ENCODE measurements around the gene PPP4R1.
"Not testable (repeated sequence)": the region's sequence is repeated elsewhere in the genome, so short reads cannot be mapped to it uniquely, and the experiment has no call there.

PPP4R1 gene

DNA sequence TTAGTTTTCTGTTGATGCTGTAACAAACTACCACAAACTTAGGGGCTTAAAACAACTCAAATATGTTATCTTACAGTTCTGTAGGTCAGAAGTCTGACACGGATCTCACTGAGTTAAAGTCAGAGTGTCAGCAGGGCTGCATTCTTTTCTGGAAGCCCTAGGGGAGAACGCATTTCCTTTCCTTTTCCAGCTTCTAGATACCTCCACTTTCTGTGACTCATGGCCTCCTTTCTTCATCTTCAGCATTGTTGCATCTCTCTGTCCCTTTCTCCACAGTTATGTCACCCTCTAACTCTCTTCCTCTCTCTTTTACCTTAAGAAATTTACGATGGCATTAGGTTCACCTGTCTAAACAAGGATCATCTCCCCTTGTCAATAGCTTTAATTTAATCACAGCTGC lies 13.3 kb upstream of the PPP4R1 start:
- no peak for DNase-seq

- no peak for DNase-seq
Measured at GRCh38 chr18:9619990-9620389, 5.6 kb upstream of the PPP4R1 start.

- DNase-seq: no peak
Measured at GRCh38 chr18:9619545-9619944, 5.2 kb upstream of the PPP4R1 start.

GRCh38 chr18:9619056-9619455 lies 4.7 kb upstream of the PPP4R1 start:
- DNase-seq: no peak

- no peak for DNase-seq
Measured at GRCh38 chr18:9617006-9617542, 2.7 kb upstream of the PPP4R1 start.

- no peak for DNase-seq
Measured at GRCh38 chr18:9616049-9616448, 1.7 kb upstream of the PPP4R1 start.

- DNase-seq: no peak
Measured at GRCh38 chr18:9615280-9615797, 980 bp upstream of the PPP4R1 start.

DNA sequence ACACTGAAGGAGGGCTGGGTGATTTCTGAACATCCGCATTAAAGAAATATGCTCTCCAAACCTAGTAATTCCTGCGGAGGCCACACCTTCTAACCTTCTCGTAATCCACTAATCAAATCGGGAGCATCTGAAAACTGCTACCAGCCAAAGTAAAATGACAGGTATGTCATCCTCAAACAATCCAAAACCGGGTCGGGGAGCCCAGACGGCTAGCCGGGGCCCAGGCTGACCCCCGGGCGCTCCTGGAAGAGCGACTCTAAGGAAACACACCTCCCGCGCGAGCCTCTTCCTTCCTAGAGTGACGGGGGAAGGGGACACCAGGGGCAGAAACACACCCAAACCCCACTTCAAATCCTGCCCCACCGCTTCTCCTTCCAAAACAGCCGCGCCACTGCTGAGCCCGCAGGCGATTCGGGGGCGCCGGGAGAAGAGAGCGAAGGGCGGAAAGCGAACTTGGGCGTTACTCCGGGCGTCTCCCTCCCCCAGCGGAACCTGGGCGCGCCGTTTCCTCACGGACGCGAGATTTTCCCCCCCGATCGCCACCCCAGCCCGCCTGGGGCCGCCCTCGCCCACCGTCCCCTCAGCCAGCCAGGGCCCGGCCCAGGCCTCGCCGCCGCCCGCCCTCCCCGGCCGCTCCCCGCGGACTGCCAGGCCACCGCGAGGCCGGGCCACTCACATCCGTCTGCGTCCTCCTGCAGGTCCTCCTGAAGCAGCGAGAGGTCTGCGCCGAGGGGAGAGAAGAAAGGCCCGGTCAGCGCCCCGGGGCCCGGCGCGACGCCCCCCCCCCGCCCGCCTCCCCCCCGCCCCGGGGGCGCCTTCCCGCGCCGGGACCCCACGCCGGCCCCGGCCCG lies 584 bp downstream of the PPP4R1 start:
- DNase-seq: no peak

- DNase-seq: no peak
Measured at GRCh38 chr18:9612977-9613376, 1.4 kb downstream of the PPP4R1 start.

GRCh38 chr18:9612215-9612830 lies 2.0 kb downstream of the PPP4R1 start:
- no peak for DNase-seq

DNA sequence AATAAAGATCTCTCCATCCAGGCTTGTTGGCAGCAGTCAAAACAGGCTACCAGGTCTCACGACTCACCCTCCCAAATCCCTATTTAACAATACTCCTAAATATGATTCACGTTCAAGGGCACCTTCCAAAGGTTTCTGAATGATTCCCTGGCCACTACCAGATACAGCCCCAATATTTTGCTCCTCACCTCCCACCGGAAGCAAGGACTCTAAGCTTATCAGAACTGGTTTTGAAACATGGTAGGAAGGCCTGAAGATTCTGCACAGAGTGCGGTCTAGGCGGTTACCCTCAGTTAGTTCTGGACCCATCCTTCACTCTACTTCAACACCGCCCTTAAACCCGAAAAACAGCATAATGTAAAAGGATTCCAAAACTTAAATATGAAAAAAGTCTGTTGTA lies 5.2 kb downstream of the PPP4R1 start:
- DNase-seq: no peak

- no peak for DNase-seq
Measured at GRCh38 chr18:9608728-9609127, 5.6 kb downstream of the PPP4R1 start.

- no peak for DNase-seq
Measured at GRCh38 chr18:9608298-9608697, 6.1 kb downstream of the PPP4R1 start.

DNA sequence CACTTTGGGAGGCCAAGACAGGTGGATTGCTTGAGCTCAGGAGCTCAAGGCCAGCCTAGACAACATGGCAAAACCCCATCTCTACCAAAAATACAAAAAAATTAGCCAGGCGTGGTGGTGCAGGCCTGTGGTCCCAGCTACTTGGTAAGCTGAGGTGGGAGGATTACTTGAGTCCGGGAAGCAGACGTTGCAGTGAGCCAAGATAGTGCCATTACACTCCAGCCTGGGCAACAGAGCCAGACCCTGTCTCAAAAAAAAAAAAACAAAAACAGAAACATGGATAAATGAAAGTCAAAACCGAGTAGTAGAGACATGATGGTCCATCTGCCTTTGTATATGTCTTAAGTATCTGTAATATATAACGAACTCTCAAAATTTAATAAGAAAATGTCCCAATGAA lies 7.2 kb downstream of the PPP4R1 start:
- not testable (repeated sequence) for DNase-seq

DNA sequence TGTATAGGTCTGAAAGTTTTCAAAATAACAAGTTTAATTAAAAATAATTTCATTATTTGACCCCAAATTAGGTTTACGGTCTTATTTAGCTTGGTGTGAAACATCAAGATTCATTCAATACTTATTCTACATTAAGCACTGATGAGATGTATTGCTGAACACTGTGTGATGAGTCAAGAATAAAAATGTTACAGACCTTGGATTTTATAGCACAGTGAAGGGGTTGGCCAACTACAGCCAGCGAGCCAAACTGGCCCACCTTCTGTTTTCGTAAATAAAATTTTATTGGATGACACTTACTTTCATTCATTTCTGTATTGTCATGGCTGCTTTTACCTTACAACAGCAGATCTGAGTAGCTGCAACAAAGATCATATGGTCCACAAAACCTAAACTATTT lies 8.3 kb downstream of the PPP4R1 start:
- DNase-seq: no peak

GRCh38 chr18:9604348-9604747 lies 10.0 kb downstream of the PPP4R1 start:
- DNase-seq: no peak

DNA sequence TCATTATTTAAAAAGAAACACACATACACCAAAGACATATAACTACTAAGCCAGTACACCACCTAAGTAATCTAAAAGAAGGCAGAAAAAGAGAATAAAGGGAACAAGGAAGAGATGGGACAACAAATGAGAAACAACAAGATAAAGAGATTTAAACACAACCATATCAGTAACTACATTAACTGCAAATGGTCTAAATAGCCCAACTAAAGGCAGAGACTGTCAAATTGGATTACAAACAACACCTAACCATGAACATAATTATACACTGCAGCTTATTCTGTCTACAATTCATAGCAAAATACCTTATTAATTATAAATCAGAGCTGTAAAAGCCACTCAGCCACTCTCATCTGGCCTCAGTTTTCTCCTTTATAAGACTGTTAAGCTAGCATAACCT lies 15.0 kb downstream of the PPP4R1 start:
- no peak for DNase-seq

- no peak for DNase-seq
Measured at GRCh38 chr18:9597609-9598008, 16.8 kb downstream of the PPP4R1 start.

GRCh38 chr18:9596843-9597526 lies 17.4 kb downstream of the PPP4R1 start:
- no peak for DNase-seq

GRCh38 chr18:9596226-9596625 lies 18.1 kb downstream of the PPP4R1 start:
- DNase-seq: no peak

DNA sequence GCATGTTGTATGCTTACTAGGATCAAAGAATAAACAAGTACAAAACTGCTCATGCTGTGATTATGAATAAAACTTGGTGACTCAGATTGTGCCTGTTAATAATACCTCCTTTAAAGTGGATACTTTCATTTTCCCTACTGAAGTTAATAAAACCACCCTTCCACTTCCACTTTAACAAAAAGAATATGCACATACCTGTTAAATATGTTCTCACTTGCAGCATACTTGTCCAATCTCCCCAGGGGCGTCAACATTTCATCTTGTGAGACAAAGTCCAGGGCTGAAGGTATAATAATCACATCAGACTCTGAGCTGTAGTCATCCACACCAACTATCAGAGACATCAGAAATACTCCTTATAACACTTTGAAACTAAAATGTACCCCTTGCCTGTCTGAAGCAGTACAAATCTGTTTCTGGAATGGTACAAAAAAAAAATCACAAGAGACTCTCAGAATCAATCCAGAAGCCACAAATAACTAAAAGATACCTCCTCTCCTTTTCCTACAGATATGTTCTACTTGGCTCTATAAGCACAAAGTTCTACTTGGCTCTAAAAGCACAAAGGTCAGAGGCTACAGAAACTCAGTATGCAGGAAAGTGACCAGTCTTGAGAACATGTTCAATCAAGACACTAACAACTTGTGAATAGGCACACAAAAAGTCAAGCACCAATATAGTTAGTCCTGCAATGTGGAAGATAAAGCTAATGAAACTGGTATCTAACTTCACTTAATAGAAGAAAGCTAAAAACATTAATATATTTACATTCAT lies 19.3 kb downstream of the PPP4R1 start:
- DNase-seq: no peak

DNA sequence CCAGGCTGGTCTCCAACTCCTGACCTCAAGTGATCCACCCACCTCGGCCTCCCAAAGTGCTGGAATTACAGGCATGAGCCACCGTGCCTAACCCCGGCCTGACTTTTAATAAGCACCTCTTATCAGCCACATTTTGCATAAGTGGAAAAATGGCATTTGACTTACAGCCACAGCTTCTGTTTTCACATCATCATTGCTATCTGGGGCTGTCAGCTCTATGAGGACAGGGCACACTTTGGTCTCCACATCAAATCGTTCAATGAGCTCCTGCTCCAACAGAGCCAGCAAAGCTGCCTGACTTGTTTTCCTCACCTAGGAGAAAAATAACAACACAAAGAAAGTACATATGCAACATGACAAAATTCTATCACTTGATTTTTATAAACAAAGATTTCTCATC lies 26.4 kb downstream of the PPP4R1 start:
- DNase-seq: no peak

DNA sequence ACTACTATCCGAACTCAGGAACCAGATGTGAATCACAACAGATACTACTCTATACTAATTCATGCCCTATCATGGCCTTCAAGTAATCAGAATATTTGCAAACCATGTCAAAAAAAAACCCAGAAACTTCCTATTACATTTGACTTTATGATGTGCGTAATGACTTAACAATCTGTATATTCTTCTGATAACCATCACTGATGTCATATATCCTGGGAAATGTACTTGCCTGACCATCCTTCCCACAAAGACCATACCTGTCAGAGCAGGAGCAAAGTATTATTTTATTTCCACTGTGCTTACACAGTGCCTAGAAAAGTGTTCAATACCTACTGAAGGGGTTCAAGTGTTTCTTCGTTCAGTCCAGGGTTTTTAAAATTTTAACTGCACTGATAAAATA lies 27.5 kb downstream of the PPP4R1 start:
- no peak for DNase-seq

All from SIG-M5 (cell line).